GM23338 (cell line): ENCODE measurements around the gene B3GNT9. TPM values are rescaled to one million over a fixed set of nuclear protein-coding genes. Genes with fewer than 3 reads are reported as not detected.
"Not testable (repeated sequence)": the region's sequence is repeated elsewhere in the genome, so short reads cannot be mapped to it uniquely, and the experiment has no call there.

Experiments used
- ATAC-seq: fragments of 200-7000 bp; cut with Tn5 transposase; 3 replicates; pipeline ENCODE4 v1.9.1; 2020
- DNase-seq: peaks from one replicate; pipeline ENCODE4 v3.0.0-alpha.2; 2015; ENCODE audit warnings: low spot score
- H2AFZ ChIP-seq: fragments of 200-600 bp; sonication (generic); 2 replicates; pipeline ENCODE4 v1.8.0; 2016; ENCODE audit warnings: antibody characterized with exemption, mild to moderate bottlenecking, moderate library complexity
- H3F3A ChIP-seq: fragments of 200-600 bp; sonication (generic); replicated peaks from 2 replicates; pipeline ENCODE4 v1.8.0; 2017; ENCODE audit warnings: antibody characterized with exemption, mixed run types, low read depth
- H3K27ac ChIP-seq: fragments of 200-600 bp; sonication (generic); 2 replicates; pipeline ENCODE4 v1.6.1; 2016; ENCODE audit warnings: low read depth
- H3K27me3 ChIP-seq: fragments of 200-600 bp; sonication (generic); 2 replicates; pipeline ENCODE4 v1.8.0; 2016; ENCODE audit warnings: mild to moderate bottlenecking, mixed run types, moderate library complexity; ENCODE audit not compliant: insufficient read depth
- H3K36me3 ChIP-seq: fragments of 200-600 bp; sonication (generic); 2 replicates; pipeline ENCODE4 v1.8.0; 2016; ENCODE audit warnings: mild to moderate bottlenecking; ENCODE audit not compliant: insufficient read depth
- H3K4me1 ChIP-seq: fragments of 200-600 bp; sonication (generic); 2 replicates; pipeline ENCODE4 v1.8.0; 2016; ENCODE audit warnings: mild to moderate bottlenecking, moderate library complexity; ENCODE audit not compliant: insufficient read depth
- H3K4me2 ChIP-seq: fragments of 200-600 bp; sonication (generic); 2 replicates; pipeline ENCODE4 v1.7.1; 2017; ENCODE audit warnings: mixed run types
- H3K4me3 ChIP-seq: fragments of 200-600 bp; sonication (generic); 2 replicates; pipeline ENCODE4 v1.6.1; 2016; ENCODE audit warnings: mixed run types
- H3K79me2 ChIP-seq: fragments of 200-600 bp; sonication (generic); replicated peaks from 2 replicates; pipeline ENCODE4 v1.8.0; 2017; ENCODE audit warnings: mild to moderate bottlenecking; ENCODE audit not compliant: insufficient read depth
- H3K9me2 ChIP-seq: fragments of 200-600 bp; sonication (generic); 2 replicates; pipeline ENCODE4 v1.8.0; 2017; ENCODE audit not compliant: insufficient read depth
- H4K20me1 ChIP-seq: fragments of 200-600 bp; sonication (generic); replicated peaks from 2 replicates; pipeline ENCODE4 v1.8.0; 2017; ENCODE audit warnings: mild to moderate bottlenecking; ENCODE audit not compliant: insufficient read depth
- H3K27ac Mint-ChIP-seq: 2 replicates; pipeline ENCODE4 v1.8.0; 2020; ENCODE audit warnings: inconsistent platforms, mild to moderate bottlenecking, moderate library complexity, mixed read lengths
- H3K27me3 Mint-ChIP-seq: 3 replicates; pipeline ENCODE4 v1.8.0; 2022; ENCODE audit warnings: low read depth, mild to moderate bottlenecking, moderate library complexity, mixed read lengths, inconsistent platforms; ENCODE audit not compliant: insufficient read depth, poor library complexity
- H3K36me3 Mint-ChIP-seq: 3 replicates; pipeline ENCODE4 v1.8.0; 2021; ENCODE audit warnings: low read depth, mild to moderate bottlenecking, inconsistent platforms, moderate library complexity, mixed read lengths
- H3K4me1 Mint-ChIP-seq: 3 replicates; pipeline ENCODE4 v1.8.0; 2020; ENCODE audit warnings: mild to moderate bottlenecking, inconsistent platforms, mixed read lengths
- H3K4me3 Mint-ChIP-seq: 3 replicates; pipeline ENCODE4 v1.8.0; 2021; ENCODE audit warnings: moderate library complexity, mild to moderate bottlenecking, inconsistent platforms, mixed read lengths
- H3K9me3 Mint-ChIP-seq: 3 replicates; pipeline ENCODE4 v1.8.0; 2020; ENCODE audit warnings: moderate library complexity, mild to moderate bottlenecking, inconsistent platforms, mixed read lengths
- EZH2 ChIP-seq: fragments of 200-600 bp; sonication (generic); IDR thresholded peaks from one replicate; pipeline ENCODE4 v1.8.0; 2017; ENCODE audit warnings: antibody characterized with exemption, mild to moderate bottlenecking, low read depth; ENCODE audit not compliant: unreplicated experiment
- EZH2phosphoT487 ChIP-seq: fragments of 200-600 bp; sonication (generic); IDR thresholded peaks from one replicate; pipeline ENCODE4 v1.8.1; 2018; ENCODE audit warnings: antibody characterized with exemption; ENCODE audit not compliant: unreplicated experiment
- JUNB ChIP-seq: IDR thresholded peaks from one replicate; pipeline ENCODE4 v1.6.1; 2016; ENCODE audit warnings: antibody characterized with exemption; ENCODE audit not compliant: unreplicated experiment
- NANOG ChIP-seq: IDR thresholded peaks from 2 replicates; pipeline ENCODE4 v1.6.1; 2016; ENCODE audit warnings: antibody characterized with exemption, borderline replicate concordance
- POLR2AphosphoS5 ChIP-seq: IDR thresholded peaks from 2 replicates; pipeline ENCODE4 v1.6.1; 2016; ENCODE audit warnings: antibody characterized with exemption, low read depth
- REST ChIP-seq: IDR thresholded peaks from one replicate; pipeline ENCODE4 v1.6.1; 2018; ENCODE audit warnings: antibody characterized with exemption; ENCODE audit not compliant: unreplicated experiment
- ZNF331 ChIP-seq: fragments of 250-450 bp; sonication (Bioruptor Pico); IDR thresholded peaks from 2 replicates; pipeline ENCODE4 v1.5.0; 2020; ENCODE audit warnings: low read depth, mild to moderate bottlenecking, moderate library complexity
- polyA plus RNA-seq: library from polyadenylated mRNA; unstranded; fragments of >200 nt; fragmentation: Nextera tagmentation; extraction: Ambion mirVana; gene quantifications from 2 replicates; pipeline ENCODE4 v1.2.1, GENCODE V29; 2016
- total RNA-seq: library from RNA; depleted of rRNA; stranded (reverse); fragments of >200 nt; shearing (Covaris generic); gene quantifications from 2 replicates; pipeline ENCODE4 v1.2.3, GENCODE V29; 2014
- TF ChIP-seq, protein P1 (sequence below): fragments of 250-450 bp; sonication (Bioruptor Pico); IDR thresholded peaks from 2 replicates; pipeline ENCODE4 v1.5.0; 2020; ENCODE audit warnings: mild to moderate bottlenecking, moderate library complexity

The B3GNT9 gene
- total and polyA plus RNA-seq, 2 experiments from 2014 or later = 0.99 to 7.0 TPM

GRCh38 chr16:67128887-67129286 lies 21.9 kb downstream of the B3GNT9 start (continued):
- no peak for TF ChIP-seq POLR2AphosphoS5

GRCh38 chr16:67128417-67128816 lies 22.4 kb downstream of the B3GNT9 start:
- Histone ChIP-seq H4K20me1 (no peaks in the 10 kb centered on the region; the same call in 1 of the 2 replicates), H2AFZ (no peak overlapping the region), H3K27ac (no peak overlapping the region), H3K4me2 (no peak overlapping the region), H3K4me3 (no peak overlapping the region), H3K36me3 (peaks cover 14% of the 10 kb centered on the region; the same call in 1 of the 2 replicates), H3K79me2 (no peaks in the 10 kb centered on the region), H3F3A (no peaks in the 10 kb centered on the region), H3K27me3 (no peaks in the 10 kb centered on the region), H3K4me1 (no peaks in the 10 kb centered on the region), H3K9me2 (no peaks in the 10 kb centered on the region)
- no peak overlapping the region for H3K4me3 Mint-ChIP-seq
- H3K27ac Mint-ChIP-seq = no peak overlapping the region; the same call in 1 of the 2 replicates
- H3K36me3 Mint-ChIP-seq = peaks cover 26% of the 10 kb centered on the region
- TF ChIP-seq REST = no peak
- no peak for TF ChIP-seq NANOG
- no peak for TF ChIP-seq ZNF331 (CRISPR knock-in tag)
- TF ChIP-seq, protein P1, sequence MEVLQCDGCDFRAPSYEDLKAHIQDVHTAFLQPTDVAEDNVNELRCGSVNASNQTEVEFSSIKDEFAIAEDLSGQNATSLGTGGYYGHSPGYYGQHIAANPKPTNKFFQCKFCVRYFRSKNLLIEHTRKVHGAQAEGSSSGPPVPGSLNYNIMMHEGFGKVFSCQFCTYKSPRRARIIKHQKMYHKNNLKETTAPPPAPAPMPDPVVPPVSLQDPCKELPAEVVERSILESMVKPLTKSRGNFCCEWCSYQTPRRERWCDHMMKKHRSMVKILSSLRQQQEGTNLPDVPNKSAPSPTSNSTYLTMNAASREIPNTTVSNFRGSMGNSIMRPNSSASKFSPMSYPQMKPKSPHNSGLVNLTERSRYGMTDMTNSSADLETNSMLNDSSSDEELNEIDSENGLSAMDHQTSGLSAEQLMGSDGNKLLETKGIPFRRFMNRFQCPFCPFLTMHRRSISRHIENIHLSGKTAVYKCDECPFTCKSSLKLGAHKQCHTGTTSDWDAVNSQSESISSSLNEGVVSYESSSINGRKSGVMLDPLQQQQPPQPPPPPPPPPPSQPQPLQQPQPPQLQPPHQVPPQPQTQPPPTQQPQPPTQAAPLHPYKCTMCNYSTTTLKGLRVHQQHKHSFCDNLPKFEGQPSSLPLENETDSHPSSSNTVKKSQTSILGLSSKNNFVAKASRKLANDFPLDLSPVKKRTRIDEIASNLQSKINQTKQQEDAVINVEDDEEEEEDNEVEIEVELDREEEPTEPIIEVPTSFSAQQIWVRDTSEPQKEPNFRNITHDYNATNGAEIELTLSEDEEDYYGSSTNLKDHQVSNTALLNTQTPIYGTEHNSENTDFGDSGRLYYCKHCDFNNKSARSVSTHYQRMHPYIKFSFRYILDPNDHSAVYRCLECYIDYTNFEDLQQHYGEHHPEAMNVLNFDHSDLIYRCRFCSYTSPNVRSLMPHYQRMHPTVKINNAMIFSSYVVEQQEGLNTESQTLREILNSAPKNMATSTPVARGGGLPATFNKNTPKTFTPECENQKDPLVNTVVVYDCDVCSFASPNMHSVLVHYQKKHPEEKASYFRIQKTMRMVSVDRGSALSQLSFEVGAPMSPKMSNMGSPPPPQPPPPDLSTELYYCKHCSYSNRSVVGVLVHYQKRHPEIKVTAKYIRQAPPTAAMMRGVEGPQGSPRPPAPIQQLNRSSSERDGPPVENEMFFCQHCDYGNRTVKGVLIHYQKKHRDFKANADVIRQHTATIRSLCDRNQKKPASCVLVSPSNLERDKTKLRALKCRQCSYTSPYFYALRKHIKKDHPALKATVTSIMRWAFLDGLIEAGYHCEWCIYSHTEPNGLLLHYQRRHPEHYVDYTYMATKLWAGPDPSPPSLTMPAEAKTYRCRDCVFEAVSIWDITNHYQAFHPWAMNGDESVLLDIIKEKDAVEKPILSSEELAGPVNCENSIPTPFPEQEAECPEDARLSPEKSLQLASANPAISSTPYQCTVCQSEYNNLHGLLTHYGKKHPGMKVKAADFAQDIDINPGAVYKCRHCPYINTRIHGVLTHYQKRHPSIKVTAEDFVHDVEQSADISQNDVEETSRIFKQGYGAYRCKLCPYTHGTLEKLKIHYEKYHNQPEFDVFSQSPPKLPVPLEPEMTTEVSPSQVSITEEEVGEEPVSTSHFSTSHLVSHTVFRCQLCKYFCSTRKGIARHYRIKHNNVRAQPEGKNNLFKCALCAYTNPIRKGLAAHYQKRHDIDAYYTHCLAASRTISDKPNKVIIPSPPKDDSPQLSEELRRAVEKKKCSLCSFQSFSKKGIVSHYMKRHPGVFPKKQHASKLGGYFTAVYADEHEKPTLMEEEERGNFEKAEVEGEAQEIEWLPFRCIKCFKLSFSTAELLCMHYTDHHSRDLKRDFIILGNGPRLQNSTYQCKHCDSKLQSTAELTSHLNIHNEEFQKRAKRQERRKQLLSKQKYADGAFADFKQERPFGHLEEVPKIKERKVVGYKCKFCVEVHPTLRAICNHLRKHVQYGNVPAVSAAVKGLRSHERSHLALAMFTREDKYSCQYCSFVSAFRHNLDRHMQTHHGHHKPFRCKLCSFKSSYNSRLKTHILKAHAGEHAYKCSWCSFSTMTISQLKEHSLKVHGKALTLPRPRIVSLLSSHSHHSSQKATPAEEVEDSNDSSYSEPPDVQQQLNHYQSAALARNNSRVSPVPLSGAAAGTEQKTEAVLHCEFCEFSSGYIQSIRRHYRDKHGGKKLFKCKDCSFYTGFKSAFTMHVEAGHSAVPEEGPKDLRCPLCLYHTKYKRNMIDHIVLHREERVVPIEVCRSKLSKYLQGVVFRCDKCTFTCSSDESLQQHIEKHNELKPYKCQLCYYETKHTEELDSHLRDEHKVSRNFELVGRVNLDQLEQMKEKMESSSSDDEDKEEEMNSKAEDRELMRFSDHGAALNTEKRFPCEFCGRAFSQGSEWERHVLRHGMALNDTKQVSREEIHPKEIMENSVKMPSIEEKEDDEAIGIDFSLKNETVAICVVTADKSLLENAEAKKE (CRISPR knock-in tag) = no peak
- no peak for TF ChIP-seq JUNB
- TF ChIP-seq POLR2AphosphoS5 = no peak
- no peak for TF ChIP-seq EZH2
- no peak for TF ChIP-seq EZH2phosphoT487
- no peak for DNase-seq
- H3K4me1 Mint-ChIP-seq = no peaks in the 10 kb centered on the region
- H3K9me3 Mint-ChIP-seq = no peaks in the 10 kb centered on the region; the same call in 2 of the 3 replicates
- ATAC-seq = no peak
- peaks cover 3% of the 10 kb centered on the region for H3K27me3 Mint-ChIP-seq

DNA sequence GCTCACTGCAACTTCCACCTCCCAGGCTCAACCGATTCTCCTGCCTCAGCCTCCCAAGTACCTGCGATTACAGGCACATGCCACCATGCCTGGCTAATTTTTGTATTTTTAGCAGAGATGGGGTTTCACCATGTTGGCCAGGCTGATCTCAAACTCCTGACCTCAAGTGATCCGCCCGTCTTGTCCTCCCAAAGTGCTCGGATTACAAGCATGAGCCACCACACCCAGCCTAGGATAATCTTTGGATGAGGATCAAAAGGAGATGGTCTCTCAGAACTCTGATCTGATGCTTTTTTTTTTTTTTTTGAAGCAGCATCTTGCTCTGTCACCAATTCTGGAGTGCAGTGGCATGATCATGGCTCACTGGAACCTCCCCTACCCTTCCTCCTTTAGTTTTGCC lies 28.0 kb downstream of the B3GNT9 start:
- H3K27me3 ChIP-seq, H3K4me2 ChIP-seq, H3F3A ChIP-seq, H3K9me3 Mint-ChIP-seq, H4K20me1 ChIP-seq, H3K4me1 Mint-ChIP-seq, H3K27ac Mint-ChIP-seq, H3K4me3 Mint-ChIP-seq, H2AFZ ChIP-seq, H3K36me3 ChIP-seq, H3K4me3 ChIP-seq, H3K27me3 Mint-ChIP-seq, H3K9me2 ChIP-seq, ATAC-seq, H3K4me1 ChIP-seq, H3K27ac ChIP-seq, DNase-seq, H3K79me2 ChIP-seq: not testable (repeated sequence)
- peaks cover 24% of the 10 kb centered on the region for H3K36me3 Mint-ChIP-seq
